NCI-H2029 (cell line): ENCODE data around the gene TSPAN9.

Experiments used
- DNase-seq: peaks from one replicate; lab custom pipeline; 2025; lab: John Stamatoyannopoulos, UW

The TSPAN9 gene

DNA sequence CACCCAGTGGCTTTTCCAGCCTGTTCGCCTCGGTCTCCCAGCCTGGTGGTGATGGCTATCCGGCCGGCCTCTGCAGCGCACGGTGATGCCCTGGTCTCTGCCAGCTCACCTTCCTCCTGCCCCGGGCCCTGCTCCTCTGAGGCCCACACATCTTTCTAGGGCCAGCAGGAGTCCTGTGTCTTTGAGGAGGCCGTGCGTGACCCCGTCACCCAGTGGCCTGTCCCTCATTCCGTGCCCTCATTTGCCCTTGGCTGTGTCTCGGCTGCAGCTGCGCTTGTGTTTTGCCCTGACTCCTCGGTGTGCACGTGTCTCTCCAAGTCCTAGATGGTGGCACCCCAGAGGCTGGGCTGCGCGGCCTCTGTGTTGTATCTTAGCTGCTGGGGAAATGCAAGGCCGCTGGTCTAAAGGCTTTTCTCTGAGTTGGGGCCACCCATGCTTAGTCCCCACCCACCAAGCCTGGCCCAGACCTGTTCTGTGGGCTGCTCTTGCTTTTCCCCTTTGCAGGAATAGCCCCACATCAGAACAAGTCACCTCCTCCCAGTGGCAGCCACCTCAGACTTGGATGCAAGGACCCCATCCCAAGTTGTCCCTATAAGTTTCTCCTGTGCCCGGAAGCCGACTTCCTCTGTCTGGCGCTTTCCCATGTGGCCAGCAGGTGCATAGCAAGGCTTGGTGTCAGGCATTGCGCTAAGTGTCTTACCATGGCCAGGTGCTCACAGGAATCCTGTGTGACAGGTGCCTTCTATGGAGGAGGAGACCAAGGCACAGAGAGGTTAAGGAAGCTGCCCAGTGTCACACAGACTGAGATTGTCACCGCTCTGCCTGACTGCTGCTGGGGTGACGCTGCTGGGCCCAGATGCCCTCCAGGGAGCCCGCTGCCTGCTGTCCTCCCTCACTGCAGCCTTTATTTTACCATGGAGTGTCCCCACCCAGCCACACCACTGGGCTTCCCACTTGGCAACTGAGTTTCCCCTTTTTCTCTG is 64.5 kb downstream of the TSPAN9 start:
- DNase-seq: no peak

GRCh38 chr12:3142386-3142785 is 65.2 kb downstream of the TSPAN9 start:
- DNase-seq: no peak

GRCh38 chr12:3144495-3144894 is 67.3 kb downstream of the TSPAN9 start:
- no peak for DNase-seq

DNA sequence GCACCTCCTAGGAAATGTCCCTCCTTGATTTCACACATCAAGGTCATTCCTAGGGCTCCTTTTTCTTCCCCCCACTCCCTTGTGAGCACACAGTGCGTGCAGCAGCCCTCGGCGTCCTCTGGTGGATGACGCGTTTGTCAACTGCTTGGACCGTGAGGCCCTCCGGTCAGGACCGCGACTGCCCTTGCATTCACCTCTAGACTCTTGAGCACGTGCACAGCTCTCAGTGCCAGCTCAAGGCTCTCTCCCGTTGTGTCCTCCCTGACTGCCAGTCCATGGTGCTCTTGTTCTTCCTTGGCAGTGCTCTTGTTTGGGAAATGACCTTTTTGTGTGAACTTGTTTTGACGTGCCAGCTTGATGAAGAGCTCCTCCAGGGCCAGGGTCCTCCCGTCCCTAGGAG is 67.9 kb downstream of the TSPAN9 start:
- DNase-seq: no peak

GRCh38 chr12:3145546-3146310 is 68.5 kb downstream of the TSPAN9 start:
- no peak for DNase-seq

- no peak for DNase-seq
Observed at GRCh38 chr12:3147260-3147659, 70.1 kb downstream of the TSPAN9 start.

GRCh38 chr12:3148366-3149000 is 71.3 kb downstream of the TSPAN9 start:
- DNase-seq: no peak

GRCh38 chr12:3149515-3150307 is 72.5 kb downstream of the TSPAN9 start:
- no peak for DNase-seq

- no peak for DNase-seq
Observed at GRCh38 chr12:3150308-3150670, 73.1 kb downstream of the TSPAN9 start.

DNA sequence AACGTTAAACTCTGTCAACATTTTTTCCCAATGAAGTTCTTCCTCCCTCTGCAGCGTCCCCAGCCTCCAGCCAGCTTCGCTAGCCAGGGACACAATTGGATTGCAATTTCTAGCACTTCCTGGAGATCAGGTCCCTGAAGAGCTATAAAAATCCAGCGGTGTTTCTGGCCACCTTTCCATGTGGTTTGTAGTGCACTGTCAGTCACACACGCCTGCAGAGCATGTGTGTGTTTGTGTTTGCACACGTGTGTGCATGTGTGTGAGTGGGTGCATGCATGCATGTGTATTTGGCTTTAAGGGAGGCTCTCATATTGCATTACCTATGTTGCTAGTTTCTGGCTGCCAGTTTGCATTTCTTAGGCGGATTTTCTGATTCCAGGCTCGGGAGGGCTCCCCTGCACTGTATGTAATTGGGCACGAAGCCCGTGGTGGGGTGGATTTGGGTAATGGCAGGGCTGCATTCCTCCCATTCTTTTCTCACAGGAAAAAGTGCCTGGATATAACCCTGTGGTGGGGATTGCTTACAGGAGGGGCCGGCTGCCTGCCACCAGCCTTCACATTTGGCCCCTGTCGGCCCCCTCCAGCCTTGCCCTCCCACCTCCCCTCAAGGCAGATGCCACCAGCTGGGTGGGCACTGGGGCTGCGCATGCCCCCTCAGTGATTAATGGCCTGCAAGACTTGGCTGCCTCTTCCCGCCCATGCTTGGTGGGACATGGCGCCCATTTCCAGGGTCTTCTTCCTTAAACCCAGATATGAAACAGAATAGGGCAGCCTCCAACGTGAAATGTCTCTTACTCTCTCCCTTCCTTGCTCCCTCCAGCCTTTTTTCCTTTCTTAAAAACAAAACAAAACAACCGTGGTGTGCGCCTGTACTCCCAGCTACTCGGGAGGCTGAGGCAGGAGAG is 74.0 kb downstream of the TSPAN9 start:
- DNase-seq: peak; percentile 76

- DNase-seq: peak; percentile 63
Observed at GRCh38 chr12:3152011-3152511, 74.9 kb downstream of the TSPAN9 start.

GRCh38 chr12:3152892-3153291 is 75.7 kb downstream of the TSPAN9 start:
- DNase-seq: peak; percentile 61

- DNase-seq: no peak
Observed at GRCh38 chr12:3154006-3154405, 76.8 kb downstream of the TSPAN9 start.

- no peak for DNase-seq
Observed at GRCh38 chr12:3155702-3156370, 78.7 kb downstream of the TSPAN9 start.

DNA sequence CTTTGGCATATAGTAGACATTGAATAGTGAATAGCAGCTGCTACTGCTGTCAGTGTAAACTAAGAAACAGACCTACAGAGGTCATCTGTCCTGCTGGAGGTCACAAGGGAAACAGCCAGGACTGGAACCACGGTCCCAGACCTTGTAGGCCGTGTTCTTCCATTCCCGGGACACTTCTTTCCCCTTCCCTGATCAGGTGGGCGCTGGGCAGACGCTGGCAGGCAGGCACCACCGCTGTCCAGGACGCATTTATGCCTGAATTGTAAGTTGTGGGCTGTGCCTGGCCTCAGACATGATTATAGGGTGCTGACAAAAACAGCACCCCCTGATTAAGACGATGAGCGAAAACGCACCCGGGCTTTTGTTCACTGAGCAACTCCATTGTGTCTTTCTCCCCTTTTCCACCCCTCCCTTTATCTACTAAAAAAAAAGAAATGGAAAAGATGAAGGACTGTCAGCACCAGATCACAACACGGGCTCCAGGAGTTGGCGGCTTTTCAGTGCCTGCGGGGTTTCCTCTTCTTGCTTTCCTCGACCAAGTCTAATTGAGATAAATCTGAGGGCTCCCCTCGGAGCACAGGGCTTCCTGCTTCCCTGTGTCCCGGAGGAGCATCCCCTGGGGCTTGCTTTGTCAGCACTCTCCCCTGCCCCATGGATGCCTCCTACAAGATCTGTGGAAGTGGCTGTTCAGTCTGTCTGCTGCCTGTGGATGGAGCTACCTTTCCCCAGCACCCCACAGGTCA is 80.6 kb downstream of the TSPAN9 start:
- DNase-seq: no peak

GRCh38 chr12:3158851-3159465 is 81.8 kb downstream of the TSPAN9 start:
- no peak for DNase-seq

DNA sequence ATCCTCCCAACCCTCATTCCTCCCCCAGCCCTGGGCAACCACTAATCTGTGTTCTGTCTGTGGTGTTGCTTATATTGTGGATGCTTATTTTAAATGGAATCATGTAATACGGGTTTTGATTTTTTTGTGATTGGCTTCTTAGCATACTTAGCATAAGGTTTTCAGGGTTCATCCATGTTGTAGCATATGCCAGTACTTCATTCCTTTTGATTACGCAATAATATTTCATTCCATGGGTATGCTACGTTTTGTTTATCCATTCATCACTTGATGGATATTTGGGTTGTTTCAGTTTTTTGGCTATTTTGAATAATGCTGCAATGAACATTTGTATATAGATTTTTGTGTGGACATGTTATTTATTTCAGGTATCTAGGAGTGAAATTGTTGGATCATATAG is 82.9 kb downstream of the TSPAN9 start:
- no peak for DNase-seq

- peak; percentile 71 for DNase-seq
Observed at GRCh38 chr12:3161861-3162260, 84.7 kb downstream of the TSPAN9 start.
